GM18858 (cell line): Measurements from ENCODE around the gene SETD3.
A peak's percentile ranks its signal among the peaks of the same experiment; 100 is the strongest.

Experiments used
- ATAC-seq: cut with Tn5 transposase; IDR thresholded peaks from one replicate; pipeline ENCODE4 v1.9.1; 2021; ENCODE audit not compliant: unreplicated experiment

SETD3 gene

DNA sequence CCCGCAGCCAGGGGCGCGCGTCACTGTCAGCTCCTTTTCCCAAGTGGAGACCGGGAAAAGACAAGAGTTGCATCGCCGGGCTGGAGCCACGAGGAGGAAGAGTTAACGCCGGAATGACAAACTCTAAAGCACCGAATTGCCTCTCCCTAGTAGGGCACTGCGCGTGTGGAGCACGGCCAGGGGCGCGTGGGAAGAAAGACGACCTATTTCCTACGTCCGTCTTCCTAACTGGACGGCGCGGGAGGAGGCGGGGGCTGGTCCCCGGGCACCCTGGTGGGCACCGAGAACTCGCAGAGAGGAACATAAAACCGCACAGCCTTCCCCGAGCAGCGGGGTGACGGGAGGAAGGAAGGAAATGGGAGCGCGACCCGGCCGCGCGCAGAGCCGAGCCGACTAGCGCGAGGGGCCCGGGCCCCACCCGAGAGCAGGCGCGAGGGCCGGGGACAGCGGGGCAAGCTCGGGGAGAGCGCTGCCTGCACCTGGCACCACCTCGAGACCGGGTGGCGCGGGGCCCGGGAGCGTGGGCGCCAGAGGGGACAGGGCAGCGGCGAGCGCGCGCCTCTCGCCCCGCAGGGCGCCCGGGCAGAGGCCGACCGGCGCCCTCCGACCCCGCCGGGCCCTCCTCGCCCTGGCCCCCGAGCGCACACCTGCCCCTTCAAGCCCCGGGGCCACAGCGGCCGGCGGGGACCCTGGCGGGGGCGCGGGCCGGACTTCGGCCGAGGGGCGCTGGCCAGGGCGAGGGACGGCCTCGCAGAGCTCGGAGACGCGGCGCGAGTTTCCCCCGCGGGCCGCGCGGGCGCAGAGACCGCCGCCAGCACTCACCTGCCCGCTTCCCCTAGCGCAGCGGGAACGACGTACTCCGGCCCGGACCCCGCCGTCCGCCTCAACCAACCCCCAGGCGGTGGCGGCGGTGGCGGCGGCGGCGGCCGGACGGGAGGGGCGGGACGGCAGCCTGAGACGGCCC is at the start of gene SETD3:
Gene SETD3, minus strand, starts transcription at position 954 of the 964 bp plus-strand sequence. CDS start 15,054 bp downstream, outside the sequence.
- peak; percentile 1 for ATAC-seq

DNA sequence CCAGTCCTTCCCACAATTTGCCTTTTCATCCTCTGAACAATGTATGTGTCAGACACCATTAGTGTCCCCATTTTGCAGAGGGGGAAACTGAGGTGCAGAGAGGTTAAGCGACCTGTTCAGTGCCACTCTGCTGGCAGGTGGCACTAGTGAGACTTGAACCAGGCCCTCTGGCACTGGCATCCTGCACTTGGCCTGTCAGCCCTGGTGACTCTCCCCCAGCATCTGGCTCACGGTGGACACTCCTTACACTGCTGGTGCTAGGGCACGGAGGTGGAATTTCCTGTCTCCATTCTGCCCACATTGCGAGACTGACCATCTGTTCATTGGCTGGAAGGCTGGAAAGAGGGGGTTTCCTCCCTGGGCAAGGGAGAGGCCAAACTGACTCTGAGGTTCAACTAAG is 49.2 kb upstream of the SETD3 start:
- ATAC-seq, result no peak

DNA sequence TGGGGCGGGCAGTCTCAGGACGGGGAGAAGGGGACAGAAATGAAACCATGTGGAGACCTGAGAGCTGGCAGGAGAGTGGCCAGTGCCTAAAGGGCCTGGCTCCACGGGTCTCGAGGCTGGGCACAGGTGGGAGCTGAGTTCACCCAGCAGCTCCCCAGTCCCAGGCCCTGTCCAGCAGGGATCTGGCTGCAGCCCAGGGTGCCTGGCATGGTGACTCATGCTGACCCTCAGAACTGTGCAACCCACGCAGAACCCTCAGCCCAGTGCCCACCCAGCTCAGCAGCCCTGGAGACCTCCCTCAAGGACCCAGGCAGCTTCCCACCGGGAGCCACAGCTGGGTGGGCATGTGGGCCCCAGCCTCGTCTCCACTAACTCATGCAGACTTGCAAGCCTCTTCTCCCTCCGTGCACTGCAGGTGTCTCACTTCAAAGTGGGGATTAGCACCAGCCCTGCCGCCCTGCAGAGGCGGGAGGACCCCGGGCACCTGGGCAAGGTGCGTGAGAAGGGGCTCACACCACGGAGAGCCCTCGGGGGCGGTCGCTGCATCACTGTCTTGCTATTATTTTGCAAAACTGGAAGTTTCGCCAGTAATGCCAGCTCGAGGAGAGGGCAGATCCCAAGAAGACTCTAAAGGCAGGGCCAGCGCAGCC is 46.9 kb upstream of the SETD3 start:
- ATAC-seq, result no peak

DNA sequence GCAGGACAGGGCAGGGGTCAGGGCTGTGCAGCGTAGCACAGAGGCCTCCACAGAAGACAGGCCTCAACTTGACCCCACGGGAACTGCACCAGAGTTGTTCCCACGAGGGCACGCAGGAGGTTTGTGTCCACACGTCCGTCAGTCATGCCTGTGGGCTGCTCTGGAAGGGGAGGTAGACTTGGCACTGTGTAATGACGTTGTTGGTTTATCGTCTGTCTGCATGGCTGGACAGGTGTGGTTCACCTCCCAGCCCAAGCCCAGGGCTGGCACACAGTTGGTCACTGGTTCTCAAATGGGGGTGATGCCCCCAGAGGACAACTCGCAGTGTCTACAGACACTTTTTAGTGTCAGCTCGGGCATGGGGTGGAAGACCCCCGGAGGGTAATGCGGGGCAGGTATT is 46.4 kb upstream of the SETD3 start:
- ATAC-seq, result no peak

DNA sequence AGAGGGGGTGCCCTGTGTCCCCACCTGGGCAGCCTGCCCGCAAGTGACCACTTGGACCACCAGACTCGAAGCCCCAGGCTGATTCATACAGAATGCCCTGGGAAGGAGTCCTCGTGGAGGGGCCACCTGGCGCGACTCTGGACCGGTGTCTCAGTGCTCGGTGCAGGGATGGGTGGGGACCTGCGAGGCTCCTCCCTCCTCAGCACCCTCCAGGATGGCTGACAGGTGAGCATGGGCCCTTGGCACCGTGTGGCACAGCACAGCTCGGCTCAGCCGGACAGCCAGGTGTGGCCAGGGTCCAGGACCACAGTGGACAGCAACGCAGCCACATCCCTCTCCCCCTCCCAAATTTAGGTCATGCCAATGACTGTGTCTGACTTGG is 45.0 kb upstream of the SETD3 start:
- ATAC-seq, result no peak

DNA sequence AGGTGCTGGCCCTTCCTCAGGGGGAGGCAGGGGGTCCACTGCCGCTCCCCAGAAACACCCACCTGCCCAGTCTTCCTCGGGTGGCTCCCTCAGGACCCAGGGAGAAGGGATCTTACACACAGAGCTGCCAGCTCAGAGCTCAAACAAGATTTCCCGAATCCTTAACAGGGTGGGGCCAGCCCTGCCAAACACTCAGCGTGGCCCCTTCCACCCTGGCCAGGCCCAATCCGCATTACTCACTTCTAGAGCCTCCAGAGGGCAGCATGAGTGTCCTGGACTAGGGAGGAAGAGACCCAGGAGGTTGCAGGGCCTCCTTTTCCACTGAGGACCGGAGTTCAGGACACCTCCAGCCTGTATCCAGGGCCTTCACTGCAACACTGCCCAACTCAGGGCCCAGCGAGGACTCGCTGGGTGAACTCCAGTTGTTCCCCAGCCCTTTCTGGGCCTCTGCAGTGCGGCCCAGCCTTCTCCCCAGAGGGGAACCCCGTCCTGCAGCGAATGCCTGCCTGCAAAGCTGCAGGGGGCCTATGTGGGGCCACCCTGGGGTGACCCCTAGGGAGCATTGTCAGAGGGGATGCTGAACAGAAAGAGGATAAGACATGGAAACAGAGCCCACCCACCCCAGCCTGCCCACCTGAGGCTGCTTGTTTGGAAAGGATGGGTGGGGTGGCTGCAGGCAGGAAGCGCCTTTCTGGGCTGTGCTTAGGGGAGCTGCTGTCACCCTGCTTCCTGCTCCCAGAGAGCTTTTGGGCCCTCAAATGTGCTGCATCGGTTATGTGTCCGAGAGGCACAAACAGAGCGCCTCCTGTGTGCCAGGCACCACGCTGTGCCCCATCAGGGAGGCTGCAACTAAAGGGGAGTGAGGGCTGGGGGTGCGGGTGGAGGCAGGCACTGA is 44.4 kb upstream of the SETD3 start:
- no peak for ATAC-seq

DNA sequence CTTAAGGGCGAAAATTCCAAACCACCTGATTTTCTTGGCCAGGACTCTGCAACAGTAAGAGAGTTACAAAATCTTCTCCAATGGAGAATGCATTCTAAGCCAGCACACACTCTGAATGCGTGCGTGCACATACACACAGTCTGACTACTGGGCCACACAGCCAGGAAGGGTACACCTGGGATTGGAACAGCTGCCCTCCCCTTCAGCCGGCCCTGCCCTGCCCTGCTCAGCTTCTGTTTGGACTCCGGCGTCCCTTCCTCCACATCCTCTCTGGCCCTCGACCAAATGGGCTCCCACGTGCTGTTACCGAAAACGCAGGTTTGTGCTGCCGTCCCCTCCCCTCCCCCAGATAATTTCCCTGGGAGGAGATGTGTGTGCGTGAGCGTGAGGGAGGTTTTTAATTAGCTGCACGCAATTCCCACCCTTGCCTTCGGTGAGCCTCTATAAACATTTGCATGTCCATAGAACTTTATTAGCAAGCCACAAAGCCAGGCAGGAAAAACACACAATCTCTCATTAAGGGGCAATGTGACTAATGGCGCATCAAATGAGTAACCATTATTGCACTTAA is 43.5 kb upstream of the SETD3 start:
- ATAC-seq, result no peak

DNA sequence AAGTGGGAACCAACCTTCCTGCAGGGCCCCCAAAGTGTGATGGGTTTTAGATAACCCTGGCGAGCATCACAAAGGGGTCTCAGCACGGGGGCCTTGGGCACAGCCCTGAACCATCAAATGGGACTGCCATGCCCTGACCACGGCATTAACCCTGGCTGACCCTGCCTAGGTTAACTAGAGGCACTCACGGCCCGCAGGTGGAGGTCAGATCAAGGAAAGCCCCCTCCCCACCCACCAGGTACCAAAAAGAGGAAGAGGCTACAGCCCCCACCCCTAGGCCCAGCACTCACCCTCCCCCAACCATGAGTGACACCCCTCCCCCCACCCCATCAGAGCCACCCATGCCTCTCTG is 43.0 kb upstream of the SETD3 start:
- no peak for ATAC-seq

DNA sequence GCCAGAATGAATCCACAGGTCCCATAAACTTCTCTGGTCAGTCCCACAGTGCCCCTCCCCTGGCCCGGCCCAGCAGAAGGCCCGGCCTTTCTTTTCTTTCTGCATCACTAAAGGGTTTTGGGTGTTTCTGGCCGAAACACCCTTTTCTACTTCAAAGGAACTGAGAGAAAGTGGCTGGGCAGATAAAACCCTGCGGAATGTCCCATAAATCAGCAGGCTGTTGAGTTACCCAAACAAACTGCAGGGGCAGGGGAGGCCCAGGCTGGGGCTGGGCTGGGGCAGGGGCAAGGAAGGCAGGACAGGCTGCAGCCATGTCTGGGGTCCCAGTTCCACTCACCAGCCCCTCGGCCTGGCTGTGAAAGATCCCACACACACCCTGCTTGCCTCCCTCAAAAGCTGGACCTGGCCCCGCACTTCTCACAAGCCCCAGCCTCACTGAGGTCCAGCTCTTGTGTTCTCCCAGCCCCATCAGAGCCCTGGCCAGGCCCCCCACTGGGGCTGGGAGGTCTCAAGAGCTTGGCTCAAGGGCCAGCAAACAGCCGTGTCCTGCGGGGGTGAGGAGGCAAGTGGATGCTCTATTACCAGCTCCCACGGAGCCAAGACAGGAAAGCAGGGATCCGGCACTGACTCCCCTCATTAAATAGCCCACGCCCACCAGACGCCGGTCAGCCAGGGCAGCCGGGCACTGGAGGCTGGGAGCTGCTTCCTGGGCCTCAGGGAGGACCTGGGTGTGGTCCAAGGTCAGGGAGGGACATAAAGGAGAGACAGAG is 42.5 kb upstream of the SETD3 start:
- ATAC-seq, result no peak

DNA sequence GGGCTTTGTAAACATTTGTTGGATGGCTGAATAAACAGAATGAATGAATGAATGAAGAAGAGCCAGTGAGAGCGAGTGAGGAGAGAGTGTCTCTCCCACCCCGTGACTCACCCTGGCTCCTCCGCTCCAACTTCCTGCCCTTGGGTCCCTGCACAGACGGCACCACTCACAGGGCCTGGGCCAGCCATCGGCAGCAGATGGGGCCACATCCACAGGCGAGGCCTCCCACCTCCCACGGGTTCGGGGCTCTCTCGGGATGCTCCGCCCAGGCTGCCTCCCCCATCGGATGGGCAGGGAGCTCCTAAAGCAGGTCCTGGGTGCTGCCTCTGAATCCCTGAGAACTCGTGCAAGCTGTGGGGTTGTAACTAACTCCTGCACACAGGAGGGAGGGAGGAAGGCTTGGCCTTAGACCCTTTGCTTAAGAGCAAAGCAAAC is 41.8 kb upstream of the SETD3 start:
- no peak for ATAC-seq

DNA sequence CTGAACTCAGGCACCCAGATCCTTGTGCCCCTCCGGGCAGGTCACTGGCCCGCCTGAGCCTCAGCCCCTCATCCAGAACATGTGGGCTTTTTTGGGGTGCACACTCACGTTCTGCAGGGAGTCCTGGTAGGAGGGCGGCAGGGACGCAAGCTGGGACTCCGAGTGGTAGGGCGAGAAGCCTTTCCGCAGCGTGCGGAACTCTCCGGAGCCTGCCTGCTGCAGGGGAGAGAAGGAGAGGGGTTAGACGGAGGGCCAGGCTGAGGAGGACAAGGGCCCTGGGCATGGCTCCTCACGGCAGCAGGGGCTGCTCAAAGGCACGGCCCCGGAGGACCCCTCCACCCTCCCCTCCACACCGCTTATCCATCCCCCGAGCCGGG is 41.4 kb upstream of the SETD3 start:
- no peak for ATAC-seq

DNA sequence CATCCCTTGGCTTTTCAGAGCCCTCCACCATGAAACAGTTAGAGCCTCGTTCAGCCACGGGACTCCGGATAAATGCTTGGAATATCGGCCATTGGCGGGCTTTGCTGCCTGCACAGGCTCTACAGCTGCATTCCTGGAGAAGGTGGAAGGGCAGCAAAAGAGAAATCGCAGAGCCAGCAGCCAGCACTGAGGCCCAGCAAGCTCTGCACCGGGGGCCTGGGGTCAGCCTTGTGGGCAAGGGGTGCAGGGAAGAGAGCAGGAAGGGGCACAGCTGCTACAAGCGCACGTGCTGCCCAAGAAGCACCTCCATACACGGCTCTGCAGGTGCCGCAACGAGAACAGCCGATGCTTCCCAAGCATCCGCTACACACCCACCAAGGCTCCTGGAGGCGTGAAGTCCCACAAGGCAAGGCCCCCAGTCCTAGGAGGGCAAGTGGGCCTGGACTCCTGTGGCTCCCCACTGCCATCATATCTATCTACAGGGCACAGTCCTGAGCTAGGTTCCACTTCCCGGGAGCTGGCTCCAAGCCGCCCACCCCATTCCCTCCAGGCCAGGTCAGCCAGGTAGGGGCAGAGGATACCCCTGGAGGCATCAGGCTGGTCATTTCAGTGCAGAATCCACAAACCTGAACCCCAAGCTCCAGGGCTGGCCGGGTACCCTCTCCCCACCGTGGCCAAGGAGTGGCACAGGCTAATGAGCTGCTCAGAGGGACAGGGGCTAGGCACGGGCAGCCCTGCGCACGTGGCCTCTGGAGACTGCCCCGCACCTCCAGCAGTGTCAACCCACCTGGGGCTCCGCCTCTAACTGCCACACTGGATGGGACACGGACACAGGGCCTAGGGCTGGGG is 40.7 kb upstream of the SETD3 start:
- no peak for ATAC-seq

DNA sequence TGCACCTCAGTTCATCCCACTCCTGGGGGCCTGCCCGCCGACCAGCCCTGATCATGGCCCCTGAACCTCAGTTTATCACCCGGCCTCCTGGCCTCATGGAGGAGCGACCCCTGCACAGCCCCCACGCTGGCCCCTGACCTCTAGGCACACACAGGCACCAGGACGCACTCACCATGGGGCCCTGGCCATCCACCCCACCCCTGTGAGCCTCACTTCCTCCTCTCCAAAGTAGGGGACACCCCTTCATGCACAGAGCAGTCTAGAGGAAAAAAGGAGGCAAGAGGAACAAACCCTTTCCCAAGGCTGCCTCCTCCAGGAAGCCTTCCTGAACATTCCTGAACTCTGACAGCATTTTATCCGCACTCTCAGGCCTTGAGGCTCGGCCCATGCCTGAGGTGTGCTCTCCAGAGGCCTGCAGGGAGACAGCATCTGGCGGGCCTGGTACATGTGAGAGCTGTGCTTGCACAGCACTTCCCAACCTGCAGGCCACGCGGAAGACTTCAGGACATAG is 40.0 kb upstream of the SETD3 start:
- no peak for ATAC-seq

DNA sequence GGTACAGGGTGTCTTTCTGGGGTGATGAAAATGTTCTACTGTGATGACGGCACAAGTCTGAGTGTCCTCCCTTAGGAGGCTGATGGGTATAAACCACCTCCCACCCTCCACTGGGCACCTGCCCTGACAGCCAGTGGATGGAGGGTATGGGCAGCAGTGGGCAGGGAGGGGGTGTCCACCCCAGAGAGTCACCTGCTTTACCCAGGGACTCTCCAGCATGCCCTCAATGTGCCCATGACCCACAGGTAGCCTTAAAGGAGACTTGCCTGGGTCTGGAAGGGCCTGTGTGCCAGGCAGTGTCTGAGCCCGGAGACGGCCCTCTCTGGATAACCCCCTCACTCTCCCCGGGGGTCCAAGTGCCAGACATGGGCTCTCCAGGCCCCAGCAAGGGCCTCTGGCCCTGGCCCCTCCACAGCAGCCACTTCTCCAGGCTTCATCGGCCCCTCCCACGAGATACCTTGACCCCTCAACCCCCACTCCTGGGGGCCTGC is 39.3 kb upstream of the SETD3 start:
- ATAC-seq, result no peak

DNA sequence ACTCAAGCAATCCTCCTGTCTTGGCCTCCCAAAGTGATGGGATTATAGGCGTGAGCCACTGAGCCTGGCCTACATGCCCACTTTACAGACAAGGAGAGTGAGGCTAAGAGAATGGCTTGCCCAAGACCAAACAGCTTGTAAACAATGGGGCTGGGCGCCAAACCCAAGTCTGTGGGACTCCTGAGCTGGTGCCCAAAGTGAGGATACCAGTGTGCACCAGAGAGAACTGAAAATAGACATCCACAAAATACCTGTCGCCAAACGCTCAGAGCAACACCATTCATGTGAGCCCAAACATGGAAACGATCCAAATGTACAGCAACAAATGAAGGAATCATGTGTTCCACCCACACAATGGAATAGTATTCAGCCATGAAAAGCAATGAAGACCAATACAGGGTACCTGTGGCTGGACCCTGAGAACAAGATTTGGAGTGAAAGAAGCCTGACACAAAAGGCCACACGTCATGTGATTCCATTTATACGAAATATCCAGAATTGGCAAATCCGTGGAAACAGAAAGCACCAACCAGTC is 38.8 kb upstream of the SETD3 start:
- no peak for ATAC-seq

DNA sequence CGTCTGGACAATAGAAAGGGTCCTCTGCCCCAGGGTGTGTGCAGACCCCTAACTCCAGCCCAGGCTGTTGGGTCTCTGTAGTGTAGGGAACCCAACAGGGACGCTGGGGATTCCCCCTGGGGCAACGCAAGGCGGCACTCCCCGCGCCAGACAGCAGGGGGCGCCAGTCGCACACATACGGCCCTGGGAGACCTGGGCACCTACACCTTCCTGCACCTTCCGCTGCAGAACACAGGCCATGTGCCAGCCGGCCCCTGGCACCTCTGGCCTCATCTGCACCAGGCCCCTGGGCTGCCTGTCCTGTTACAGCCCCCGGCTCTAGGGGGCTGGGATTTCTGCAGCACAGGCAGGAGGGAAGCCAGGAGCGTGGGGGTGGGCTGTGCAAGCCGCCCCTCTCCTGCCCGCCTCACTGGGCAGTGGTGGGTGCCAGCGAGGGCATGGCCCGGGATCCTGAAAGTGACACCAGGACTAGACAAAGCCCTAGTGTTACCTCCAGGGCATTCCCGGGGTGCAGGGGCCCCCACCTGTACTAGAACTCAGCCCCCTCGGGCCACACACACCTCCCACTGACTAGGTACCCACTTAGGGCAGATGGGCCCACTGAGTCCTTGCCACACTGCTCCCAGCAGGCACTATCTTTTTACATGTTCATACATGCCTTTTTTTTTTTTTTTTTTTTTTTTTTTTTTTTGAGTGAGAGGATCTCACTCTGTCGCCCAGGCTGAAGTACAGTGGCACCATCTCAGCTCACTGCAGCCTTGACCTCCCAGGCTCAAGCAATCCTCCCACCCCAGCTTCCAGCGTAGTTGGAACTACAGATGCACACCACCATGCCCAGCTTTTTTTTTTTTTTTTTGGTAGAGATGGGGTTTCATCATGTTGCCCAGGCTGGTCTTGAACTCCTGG is 38.0 kb upstream of the SETD3 start:
- ATAC-seq, result peak; percentile 72

DNA sequence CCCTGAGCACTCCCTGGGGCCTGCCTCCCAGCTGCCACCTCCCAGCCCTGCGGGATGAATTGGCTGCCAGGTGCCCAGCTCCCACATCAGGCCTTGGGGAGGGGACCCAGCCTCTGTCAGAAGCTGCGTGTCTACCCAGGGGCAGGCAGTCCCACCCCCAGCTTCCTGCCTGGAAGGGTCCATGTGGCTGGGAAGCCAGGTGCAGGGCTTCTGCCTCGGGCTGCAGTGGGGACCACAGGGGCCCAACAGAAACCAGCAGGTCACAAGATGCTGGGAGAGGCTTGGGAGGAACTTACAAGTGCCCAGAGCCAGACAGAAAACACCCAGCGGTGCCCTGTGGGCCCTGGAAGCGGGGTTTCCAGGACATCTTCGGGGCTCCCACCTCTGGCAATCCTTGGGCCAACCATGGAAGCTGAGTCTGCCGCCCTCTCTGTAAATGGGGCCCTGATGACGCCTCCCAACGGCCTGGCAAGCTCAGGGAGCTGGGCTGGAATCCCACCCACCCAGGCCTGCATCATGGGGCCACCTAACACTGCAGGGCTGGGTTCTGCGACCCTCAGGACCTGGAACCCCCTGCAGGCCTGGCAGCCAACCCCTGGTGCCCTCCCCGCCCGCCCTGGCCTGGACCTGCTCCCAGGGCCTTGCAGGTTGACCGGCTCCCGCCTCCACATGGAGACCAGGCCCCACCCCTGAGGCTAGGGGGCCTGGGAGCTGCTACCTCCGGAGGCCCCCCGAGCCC is 37.2 kb upstream of the SETD3 start:
- no peak for ATAC-seq
